ENCODE measurements around the gene ABTB2.
"Not testable (repeated sequence)": the region's sequence is repeated elsewhere in the genome, so short reads cannot be mapped to it uniquely, and the experiment has no call there.

The ABTB2 gene

DNA sequence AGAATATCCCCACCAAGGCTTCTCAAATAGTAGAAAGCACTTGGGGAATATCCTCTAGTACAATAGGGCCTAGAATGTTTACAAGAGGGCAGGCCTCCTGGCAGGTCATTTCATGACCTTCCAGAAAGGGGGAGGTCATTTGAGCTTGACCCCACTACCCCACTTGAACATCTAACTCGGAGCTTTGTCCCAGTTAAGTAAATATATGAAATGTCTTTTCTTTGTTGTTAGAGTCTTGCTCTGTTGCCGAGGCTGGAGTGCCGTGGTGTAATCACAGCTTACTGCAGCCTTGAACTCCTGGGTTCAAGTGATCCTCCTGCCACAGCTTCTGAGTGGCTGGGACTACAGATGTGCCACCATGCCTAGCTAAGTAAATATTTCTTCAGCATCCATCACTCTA, 108.4 kb downstream of the ABTB2 start:
- H3K4me3 ChIP-seq (ENCODE audit: control insufficient read depth, low read depth, low read length) = no peak overlapping the region
- TF ChIP-seq, protein P1, sequence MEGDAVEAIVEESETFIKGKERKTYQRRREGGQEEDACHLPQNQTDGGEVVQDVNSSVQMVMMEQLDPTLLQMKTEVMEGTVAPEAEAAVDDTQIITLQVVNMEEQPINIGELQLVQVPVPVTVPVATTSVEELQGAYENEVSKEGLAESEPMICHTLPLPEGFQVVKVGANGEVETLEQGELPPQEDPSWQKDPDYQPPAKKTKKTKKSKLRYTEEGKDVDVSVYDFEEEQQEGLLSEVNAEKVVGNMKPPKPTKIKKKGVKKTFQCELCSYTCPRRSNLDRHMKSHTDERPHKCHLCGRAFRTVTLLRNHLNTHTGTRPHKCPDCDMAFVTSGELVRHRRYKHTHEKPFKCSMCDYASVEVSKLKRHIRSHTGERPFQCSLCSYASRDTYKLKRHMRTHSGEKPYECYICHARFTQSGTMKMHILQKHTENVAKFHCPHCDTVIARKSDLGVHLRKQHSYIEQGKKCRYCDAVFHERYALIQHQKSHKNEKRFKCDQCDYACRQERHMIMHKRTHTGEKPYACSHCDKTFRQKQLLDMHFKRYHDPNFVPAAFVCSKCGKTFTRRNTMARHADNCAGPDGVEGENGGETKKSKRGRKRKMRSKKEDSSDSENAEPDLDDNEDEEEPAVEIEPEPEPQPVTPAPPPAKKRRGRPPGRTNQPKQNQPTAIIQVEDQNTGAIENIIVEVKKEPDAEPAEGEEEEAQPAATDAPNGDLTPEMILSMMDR (conservative IDR thresholded peaks at IDR 0.05; ENCODE audit: control insufficient read depth, insufficient read depth, low read depth, low read length) = no peak
- DNase-seq (ENCODE audit: low read depth) = no peak

DNA sequence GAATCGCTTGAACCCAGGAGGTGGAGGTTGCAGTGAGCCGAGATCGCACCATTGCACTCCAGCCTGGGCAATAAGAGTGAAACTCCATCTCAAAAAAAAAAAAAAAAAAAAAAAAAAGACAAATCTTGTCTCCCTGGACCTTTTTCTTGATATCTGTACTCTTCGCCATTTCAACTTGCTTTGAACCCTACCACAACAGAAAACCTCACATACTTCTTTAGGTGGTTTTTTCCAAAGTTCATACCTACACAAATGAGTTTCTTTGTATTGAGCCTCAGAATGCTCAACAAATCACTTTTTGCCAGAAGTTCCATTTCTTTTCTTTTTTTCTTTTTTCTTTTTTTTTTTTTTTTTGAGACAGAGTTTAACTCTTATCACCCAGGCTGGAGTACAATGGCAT, 111.3 kb downstream of the ABTB2 start:
- not testable (repeated sequence) for H3K4me3 ChIP-seq (ENCODE audit: control insufficient read depth, low read depth, low read length); DNase-seq (ENCODE audit: low read depth)

DNA sequence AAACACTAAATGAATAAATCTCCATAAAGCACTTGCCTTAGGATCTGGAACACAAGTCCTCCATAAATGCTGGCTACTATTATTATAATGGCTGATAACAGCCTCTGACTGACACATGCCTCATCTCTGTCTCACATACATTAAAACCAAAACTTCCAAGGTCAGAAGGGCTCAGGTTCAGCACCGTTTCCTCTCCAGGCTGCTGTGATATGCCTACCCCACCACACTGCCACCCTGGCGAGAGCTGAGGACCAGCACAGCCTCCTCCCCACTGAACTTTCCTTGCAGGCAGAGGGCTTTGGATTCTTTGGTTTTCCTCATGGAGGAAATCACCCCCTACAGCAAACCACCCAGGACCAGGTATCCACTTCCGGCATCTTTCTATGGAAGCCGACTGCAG, 112.8 kb downstream of the ABTB2 start:
- TF ChIP-seq, protein P1 (conservative IDR thresholded peaks at IDR 0.05; ENCODE audit: control insufficient read depth, insufficient read depth, low read depth, low read length) = no peak
- no peak for DNase-seq (ENCODE audit: low read depth)
- H3K4me3 ChIP-seq (ENCODE audit: control insufficient read depth, low read depth, low read length) = no peak overlapping the region

- no peak overlapping the region for H3K4me3 ChIP-seq (ENCODE audit: control insufficient read depth, low read depth, low read length)
- TF ChIP-seq, protein P1 (conservative IDR thresholded peaks at IDR 0.05; ENCODE audit: control insufficient read depth, insufficient read depth, low read depth, low read length) = no peak
- peak; percentile 51 for DNase-seq (ENCODE audit: low read depth)
These were observed 114.0 kb downstream of the ABTB2 start for GRCh38 chr11:34243600-34244464.

DNA sequence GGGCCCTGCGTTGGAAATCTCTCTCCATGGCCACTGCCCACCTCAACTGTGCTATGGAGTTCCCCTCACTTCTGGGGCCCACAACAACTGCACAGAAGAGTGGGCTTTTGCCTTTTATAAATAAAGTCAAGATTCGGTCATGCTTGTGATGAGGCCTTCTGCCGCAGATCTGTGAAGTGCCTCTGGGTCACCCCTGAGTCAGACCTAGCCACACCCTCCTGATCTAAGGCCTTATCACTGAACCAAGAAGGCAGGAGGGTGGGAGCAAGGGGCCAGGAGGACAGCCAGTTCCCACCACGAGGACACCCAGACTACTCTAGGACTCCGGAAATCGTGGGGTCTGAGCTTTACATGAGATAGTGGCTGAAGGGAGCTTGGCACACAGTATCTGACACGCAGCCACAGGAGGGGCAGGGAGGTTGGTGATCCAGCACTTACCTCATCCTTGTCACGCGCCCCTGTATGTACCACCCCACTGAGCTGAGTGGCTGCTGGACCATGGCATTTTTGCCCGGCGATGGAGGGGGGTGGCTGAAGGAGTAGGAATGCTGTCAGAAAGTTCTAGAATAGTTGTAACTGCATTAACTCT, 115.7 kb downstream of the ABTB2 start:
- DNase-seq (ENCODE audit: low read depth) = peak; percentile 54
- TF ChIP-seq, protein P1 (conservative IDR thresholded peaks at IDR 0.05; ENCODE audit: control insufficient read depth, insufficient read depth, low read depth, low read length) = no peak
- H3K4me3 ChIP-seq (ENCODE audit: control insufficient read depth, low read depth, low read length) = no peak overlapping the region

DNA sequence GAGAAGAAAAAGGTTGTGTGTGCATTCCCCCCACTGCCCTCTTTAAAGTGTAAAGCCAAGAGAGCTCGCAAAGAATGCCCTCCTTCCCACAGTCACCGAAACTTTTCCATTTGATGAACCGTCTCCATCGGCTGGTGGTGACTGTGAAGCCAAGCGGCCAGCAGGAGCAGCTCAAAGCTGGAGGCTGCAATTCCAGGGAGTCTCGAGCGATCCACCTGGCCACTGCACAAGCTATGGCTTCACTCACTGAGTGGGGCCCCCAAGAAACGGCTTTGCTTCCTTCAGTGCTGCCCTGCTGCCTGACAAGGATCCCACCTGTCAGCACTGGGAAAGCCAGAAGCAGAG, 117.7 kb downstream of the ABTB2 start:
- no peak for DNase-seq (ENCODE audit: low read depth)
- TF ChIP-seq, protein P1 (conservative IDR thresholded peaks at IDR 0.05; ENCODE audit: control insufficient read depth, insufficient read depth, low read depth, low read length) = no peak
- H3K4me3 ChIP-seq (ENCODE audit: control insufficient read depth, low read depth, low read length) = no peak overlapping the region

DNA sequence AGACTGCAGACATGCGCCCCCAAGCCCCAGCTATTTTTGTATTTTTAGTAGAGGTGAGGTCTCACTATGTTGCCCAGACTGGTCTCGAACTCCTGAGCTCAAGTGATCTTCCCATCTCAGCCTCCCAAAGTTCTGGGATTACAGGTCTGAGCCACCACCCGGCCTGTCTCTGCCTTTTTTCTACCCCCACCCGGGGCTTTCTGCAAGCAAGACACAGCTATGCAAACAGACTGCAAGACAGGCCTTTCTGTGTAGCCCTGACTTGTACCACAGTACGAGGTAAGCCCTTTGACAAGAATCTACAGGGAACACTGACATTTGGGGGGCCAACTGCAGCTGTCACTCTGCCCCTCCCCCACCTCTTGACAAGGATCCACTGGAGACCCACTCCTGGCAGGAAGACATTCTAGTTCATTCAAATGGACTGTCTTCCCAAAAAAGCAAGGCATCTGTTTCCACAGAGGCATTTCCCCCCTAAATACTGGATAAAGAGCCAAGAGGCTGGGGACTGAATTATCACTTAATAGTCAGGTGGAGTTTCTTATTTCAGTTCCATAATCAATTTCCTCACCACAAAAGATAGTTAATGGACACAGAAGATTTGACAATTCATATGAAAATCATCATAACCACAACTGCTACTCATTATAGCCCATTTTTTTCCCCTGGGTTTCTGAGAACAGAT, 118.2 kb downstream of the ABTB2 start:
- H3K4me3 ChIP-seq (ENCODE audit: control insufficient read depth, low read depth, low read length) = no peak overlapping the region
- TF ChIP-seq, protein P1 (conservative IDR thresholded peaks at IDR 0.05; ENCODE audit: control insufficient read depth, insufficient read depth, low read depth, low read length) = no peak
- no peak for DNase-seq (ENCODE audit: low read depth)
